GM12878 (cell line): Measurements from ENCODE around the gene ZBTB48. TPM values are rescaled to one million over a fixed set of nuclear protein-coding genes. Genes with fewer than 3 reads are reported as not detected.

ENCODE experiments used
- ATAC-seq: fragments of 200-7000 bp; cut with Tn5 transposase; 3 replicates; pipeline ENCODE4 v1.9.1; 2020; ENCODE audit warnings: mild to moderate bottlenecking, moderate library complexity
- BruUV-seq: library from RNA; stranded (reverse); fragments of 400-500 nt; replicated peaks from 2 replicates; lab custom pipeline; 2021; lab: Mats Ljungman, UMichigan
- CTCF ChIA-PET: fragments of 300-600 bp; sonication (Branson Sonifier 250); formaldehyde crosslinking; extraction: SDS; loops from one replicate; lab custom pipeline; 2021; ENCODE audit warnings: inconsistent platforms; lab: Yijun Ruan, JAX
- POLR2A ChIA-PET: fragments of 350-600 bp; formaldehyde crosslinking; extraction: SDS; loops from one replicate; lab custom pipeline; 2021; ENCODE audit warnings: inconsistent platforms; lab: Charles Lee
- RAD21 ChIA-PET: fragments of 300-600 bp; sonication (Branson Sonifier 250); formaldehyde crosslinking; loops from one replicate; lab custom pipeline; 2023; ENCODE audit warnings: antibody characterized with exemption; ENCODE audit not compliant: unreplicated experiment; lab: Charles Lee
- SMC1A ChIA-PET: fragments of 300-600 bp; sonication (Branson Sonifier 250); formaldehyde crosslinking; loops from one replicate; lab custom pipeline; 2023; ENCODE audit not compliant: unreplicated experiment, uncharacterized antibody; lab: Charles Lee
- DNase-seq: peaks from one replicate; pipeline ENCODE4 v3.0.0-alpha.2; 2011; ENCODE audit warnings: low read depth, low spot score
- FAIRE-seq: peaks from 3 replicates; lab custom pipeline; 2011; peaks lifted over from hg19 to GRCh38; lab: Jason Lieb, UNC
- H2AFZ ChIP-seq: 2 replicates; pipeline ENCODE4 v1.6.0; 2011; ENCODE audit warnings: low read depth, low read length, control low read depth; ENCODE audit not compliant: control insufficient read depth
- H3K27ac ChIP-seq: 2 replicates; pipeline ENCODE4 v1.5.1; 2011; ENCODE audit warnings: control low read depth; ENCODE audit not compliant: control insufficient read depth, insufficient read depth
- H3K27me3 ChIP-seq, 2 experiments: replicated peaks in 1 of 2; 2 replicates each; pipeline versions ENCODE4 v1.6.0 to v1.6.1; 2011; ENCODE audit warnings: low read length in 1 of 2; ENCODE audit not compliant: control insufficient read depth in 2 of 2, insufficient read depth in 2 of 2
- H3K36me3 ChIP-seq, 2 experiments: 2 replicates each; pipeline ENCODE4 v1.5.1; 2011; ENCODE audit warnings: low read length in 1 of 2; ENCODE audit not compliant: control insufficient read depth in 2 of 2, insufficient read depth in 2 of 2
- H3K4me1 ChIP-seq: 2 replicates; pipeline ENCODE4 v1.6.1; 2011; ENCODE audit warnings: mild to moderate bottlenecking, low read length, moderate library complexity, mixed read lengths; ENCODE audit not compliant: control insufficient read depth, insufficient read depth
- H3K4me2 ChIP-seq: 2 replicates; pipeline ENCODE4 v1.6.0; 2011; ENCODE audit warnings: control low read depth; ENCODE audit not compliant: control insufficient read depth, insufficient read depth
- H3K4me3 ChIP-seq: fragments of 200-600 bp; sonication (generic); 2 replicates; pipeline ENCODE4 v1.5.1; 2016
- H3K79me2 ChIP-seq: 2 replicates; pipeline ENCODE4 v1.6.0; 2011; ENCODE audit warnings: low read length; ENCODE audit not compliant: control insufficient read depth, insufficient read depth
- H3K9ac ChIP-seq: 2 replicates; pipeline ENCODE4 v1.8.0; 2011; ENCODE audit warnings: low read length, control low read depth, mixed read lengths; ENCODE audit not compliant: control insufficient read depth, insufficient read depth
- H3K9me3 ChIP-seq: replicated peaks from 3 replicates; pipeline ENCODE4 v1.5.1; 2011; ENCODE audit warnings: mild to moderate bottlenecking, low read length; ENCODE audit not compliant: control insufficient read depth, insufficient read depth
- H4K20me1 ChIP-seq: 2 replicates; pipeline ENCODE4 v1.6.0; 2011; ENCODE audit not compliant: control insufficient read depth, insufficient read depth
- FOXK2 ChIP-seq: fragments of 450-650 bp; IDR thresholded peaks from 2 replicates; pipeline ENCODE4 v1.6.1; 2017; ENCODE audit warnings: mild to moderate bottlenecking, moderate library complexity
- TCF12 ChIP-seq: IDR thresholded peaks from 2 replicates; pipeline ENCODE4 v1.6.1; 2011; ENCODE audit warnings: low read depth, mild to moderate bottlenecking, low read length
- YY1 ChIP-seq: IDR thresholded peaks from 2 replicates; pipeline ENCODE4 v1.6.1; 2011; ENCODE audit warnings: low read depth, mild to moderate bottlenecking, low read length
- whole genome bisulfite sequencing: methylation state at CpG from one replicate; pipeline ENCODE4 v1.1.6; 2016; ENCODE audit warnings: low lambda C conversion rate; ENCODE audit not compliant: insufficient replicate concordance, insufficient coverage; ENCODE audit errors: missing lambda C conversion rate; 5-methylcytosine and 5-hydroxymethylcytosine counted together
- in situ Hi-C: fragments of 300-500 bp; cut with MboI; formaldehyde crosslinking; loops from 9 replicates; pipeline ENCODE4 v1.14.3; 2018; ENCODE audit warnings: mixed read lengths
- intact Hi-C: fragments of 100-400 bp; cut with micrococcal nuclease; formaldehyde crosslinking; loops from one replicate; pipeline ENCODE4 v1.14.2; 2022; ENCODE audit not compliant: unreplicated experiment
- polyA plus RNA-seq, 11 experiments: library from polyadenylated mRNA; depleted of rRNA in 4 of 11; unstranded in 6 of 11; stranded (reverse) in 5 of 11; fragments of >200 nt; fragmentation: Nextera tagmentation in 4 of 11; fragmentation: Illumina TruSeq in 1 of 11; extraction: Ambion mirVana in 4 of 11; extraction: Trizol in 1 of 11; gene quantifications; 1 replicate in 1 of 11; 2 replicates in 10 of 11; pipeline versions ENCODE4 v1.2.1 to v1.2.3, GENCODE V29; 2011 to 2016; ENCODE audit warnings: inconsistent platforms in 2 of 11, missing spikeins in 2 of 11, low read depth in 1 of 11
- total RNA-seq, 4 experiments: library from RNA; depleted of rRNA in 3 of 4; stranded (reverse); fragments of >200 nt in 3 of 4; fragmentation: Illumina TruSeq in 1 of 4; extraction: Trizol in 1 of 4; gene quantifications; 2 replicates each; pipeline versions ENCODE4 v1.2.1 to v1.2.3, GENCODE V29; 2013 to 2021
- TF ChIP-seq, protein P1 (sequence below): IDR thresholded peaks from 2 replicates; pipeline ENCODE4 v1.6.1; 2012; ENCODE audit warnings: low read depth, low read length, improper control_type of control experiment
- TF ChIP-seq, protein P2 (sequence below): fragments of 450-650 bp; conservative IDR thresholded peaks from 2 replicates; pipeline ENCODE4 v1.6.1; 2017; ENCODE audit warnings: mild to moderate bottlenecking, moderate library complexity
- TF ChIP-seq, protein P3 (sequence below): fragments of 450-650 bp; IDR thresholded peaks from 2 replicates; pipeline ENCODE4 v1.6.1; 2017; ENCODE audit warnings: mild to moderate bottlenecking, moderate library complexity
- TF ChIP-seq, protein P4 (sequence below): IDR thresholded peaks from 2 replicates; pipeline ENCODE4 v1.6.1; 2011; ENCODE audit warnings: low read depth, low read length, improper control_type of control experiment, borderline replicate concordance
- TF ChIP-seq, protein P5 (sequence below): fragments of 450-650 bp; IDR thresholded peaks from 2 replicates; pipeline ENCODE4 v1.6.1; 2017; ENCODE audit warnings: low read depth, mild to moderate bottlenecking, moderate library complexity

ZBTB48 gene
- total and polyA plus RNA-seq, 10 of the 15 experiments (the other 5 are each of a cell fraction or from before 2014, with no cell fraction given), result 1.00 to 25.3 (median 16.7) TPM

DNA sequence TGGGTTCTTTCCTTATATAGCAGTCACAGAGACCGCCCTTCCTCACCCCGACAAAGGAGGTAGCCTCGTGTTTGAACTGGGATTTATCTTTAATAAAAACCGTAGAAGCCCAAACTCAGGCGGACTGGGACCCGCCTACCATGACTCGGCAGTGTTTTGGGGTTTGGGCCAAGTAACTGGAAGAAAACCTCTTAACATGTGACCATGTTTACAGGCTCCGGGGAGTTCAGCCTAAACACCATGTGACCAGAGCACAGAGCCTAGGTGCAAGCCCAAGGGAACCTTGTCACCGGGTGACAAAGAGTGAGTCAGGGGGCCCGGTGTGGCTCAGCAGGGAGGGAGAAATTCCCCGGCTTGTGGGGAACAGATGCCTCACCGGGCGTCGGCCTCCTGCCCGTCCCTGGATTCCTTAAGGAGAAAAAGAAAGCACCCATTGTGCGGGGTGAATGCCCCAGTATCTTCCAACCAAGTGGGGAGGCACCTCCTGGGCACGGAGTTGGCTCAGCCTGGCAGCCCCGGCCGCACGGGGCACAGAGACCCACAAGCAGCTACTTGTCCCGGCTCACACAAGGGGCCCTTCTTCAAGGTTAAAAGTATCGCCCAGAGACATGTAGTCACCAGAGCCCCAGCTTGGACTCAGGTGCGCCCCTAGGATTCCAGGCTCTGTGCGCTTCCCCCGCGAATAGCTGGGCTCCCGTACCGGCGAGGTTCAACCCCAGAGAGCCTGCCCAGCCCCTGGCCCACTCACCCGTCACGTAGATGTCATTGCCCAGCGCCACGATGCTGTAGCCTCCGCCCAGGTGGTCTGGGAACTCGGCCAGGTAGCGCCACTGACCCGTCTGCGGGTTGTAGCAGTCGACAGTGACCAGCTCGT lies 21.5 kb downstream of the ZBTB48 start:
- intact Hi-C loops, result no loop called here
- POLR2A ChIA-PET, result interaction anchor here (0.8 to 4.0 kb wide), 10 partner anchors 11 to 48 kb away, joined by 3 to 22 read pairs (median 3); partner anchors contain the start of genes NOL9 and ZBTB48
- Histone ChIP-seq H2AFZ (peak overlapping the region; percentile 70), H3K4me2 (peak overlapping the region; percentile 100), H3K36me3 (peaks cover 2 to 9% of the 10 kb centered on the region in 2 experiments; a peak in 3 of 4 replicates), H3K4me3 (peak overlapping the region; percentile 94), H4K20me1 (no peaks in the 10 kb centered on the region), H3K9me3 (no peaks in the 10 kb centered on the region), H3K27me3 (no peaks in the 10 kb centered on the region), H3K4me1 (peaks cover 13% of the 10 kb centered on the region), H3K27ac (peak overlapping the region; percentile 73), H3K79me2 (peaks cover 36% of the 10 kb centered on the region), H3K9ac (peak overlapping the region; percentile 84)
- in situ Hi-C loops, result no loop called here
- no TSS peak for BruUV-seq
- under 1% methylated on average over 40 of the region's 40 CpGs for WGBS
- SMC1A ChIA-PET, result interaction anchor here (1.0 to 2.1 kb wide), 6 partner anchors 8 to 48 kb away, joined by 3 to 16 read pairs (median 3); partner anchors contain the start of gene ZBTB48
- FAIRE-seq (peak; percentile 27), DNase-seq (no peak), ATAC-seq (peak; percentile 63)
- RAD21 ChIA-PET, result interaction anchor here (0.8 to 3.9 kb wide), 5 partner anchors 20 to 47 kb away, joined by 3 to 38 read pairs (median 3); partner anchors contain the start of genes NOL9, TAS1R1 and ZBTB48
- CTCF ChIA-PET, result interaction anchor here (1.2 to 5.4 kb wide), 3 partner anchors 20 to 111 kb away, joined by 4 to 39 read pairs (median 15); partner anchors contain the start of genes NOL9, TAS1R1 and ZBTB48
- peak; percentile 83 for TF ChIP-seq FOXK2
- TF ChIP-seq, protein P1, sequence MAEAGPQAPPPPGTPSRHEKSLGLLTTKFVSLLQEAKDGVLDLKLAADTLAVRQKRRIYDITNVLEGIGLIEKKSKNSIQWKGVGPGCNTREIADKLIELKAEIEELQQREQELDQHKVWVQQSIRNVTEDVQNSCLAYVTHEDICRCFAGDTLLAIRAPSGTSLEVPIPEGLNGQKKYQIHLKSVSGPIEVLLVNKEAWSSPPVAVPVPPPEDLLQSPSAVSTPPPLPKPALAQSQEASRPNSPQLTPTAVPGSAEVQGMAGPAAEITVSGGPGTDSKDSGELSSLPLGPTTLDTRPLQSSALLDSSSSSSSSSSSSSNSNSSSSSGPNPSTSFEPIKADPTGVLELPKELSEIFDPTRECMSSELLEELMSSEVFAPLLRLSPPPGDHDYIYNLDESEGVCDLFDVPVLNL, result no peak
- TF ChIP-seq, protein P2, sequence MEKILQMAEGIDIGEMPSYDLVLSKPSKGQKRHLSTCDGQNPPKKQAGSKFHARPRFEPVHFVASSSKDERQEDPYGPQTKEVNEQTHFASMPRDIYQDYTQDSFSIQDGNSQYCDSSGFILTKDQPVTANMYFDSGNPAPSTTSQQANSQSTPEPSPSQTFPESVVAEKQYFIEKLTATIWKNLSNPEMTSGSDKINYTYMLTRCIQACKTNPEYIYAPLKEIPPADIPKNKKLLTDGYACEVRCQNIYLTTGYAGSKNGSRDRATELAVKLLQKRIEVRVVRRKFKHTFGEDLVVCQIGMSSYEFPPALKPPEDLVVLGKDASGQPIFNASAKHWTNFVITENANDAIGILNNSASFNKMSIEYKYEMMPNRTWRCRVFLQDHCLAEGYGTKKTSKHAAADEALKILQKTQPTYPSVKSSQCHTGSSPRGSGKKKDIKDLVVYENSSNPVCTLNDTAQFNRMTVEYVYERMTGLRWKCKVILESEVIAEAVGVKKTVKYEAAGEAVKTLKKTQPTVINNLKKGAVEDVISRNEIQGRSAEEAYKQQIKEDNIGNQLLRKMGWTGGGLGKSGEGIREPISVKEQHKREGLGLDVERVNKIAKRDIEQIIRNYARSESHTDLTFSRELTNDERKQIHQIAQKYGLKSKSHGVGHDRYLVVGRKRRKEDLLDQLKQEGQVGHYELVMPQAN, result peak; percentile 59; the same call in 1 of the 2 replicates
- no peak for TF ChIP-seq YY1
- TF ChIP-seq, protein P3, sequence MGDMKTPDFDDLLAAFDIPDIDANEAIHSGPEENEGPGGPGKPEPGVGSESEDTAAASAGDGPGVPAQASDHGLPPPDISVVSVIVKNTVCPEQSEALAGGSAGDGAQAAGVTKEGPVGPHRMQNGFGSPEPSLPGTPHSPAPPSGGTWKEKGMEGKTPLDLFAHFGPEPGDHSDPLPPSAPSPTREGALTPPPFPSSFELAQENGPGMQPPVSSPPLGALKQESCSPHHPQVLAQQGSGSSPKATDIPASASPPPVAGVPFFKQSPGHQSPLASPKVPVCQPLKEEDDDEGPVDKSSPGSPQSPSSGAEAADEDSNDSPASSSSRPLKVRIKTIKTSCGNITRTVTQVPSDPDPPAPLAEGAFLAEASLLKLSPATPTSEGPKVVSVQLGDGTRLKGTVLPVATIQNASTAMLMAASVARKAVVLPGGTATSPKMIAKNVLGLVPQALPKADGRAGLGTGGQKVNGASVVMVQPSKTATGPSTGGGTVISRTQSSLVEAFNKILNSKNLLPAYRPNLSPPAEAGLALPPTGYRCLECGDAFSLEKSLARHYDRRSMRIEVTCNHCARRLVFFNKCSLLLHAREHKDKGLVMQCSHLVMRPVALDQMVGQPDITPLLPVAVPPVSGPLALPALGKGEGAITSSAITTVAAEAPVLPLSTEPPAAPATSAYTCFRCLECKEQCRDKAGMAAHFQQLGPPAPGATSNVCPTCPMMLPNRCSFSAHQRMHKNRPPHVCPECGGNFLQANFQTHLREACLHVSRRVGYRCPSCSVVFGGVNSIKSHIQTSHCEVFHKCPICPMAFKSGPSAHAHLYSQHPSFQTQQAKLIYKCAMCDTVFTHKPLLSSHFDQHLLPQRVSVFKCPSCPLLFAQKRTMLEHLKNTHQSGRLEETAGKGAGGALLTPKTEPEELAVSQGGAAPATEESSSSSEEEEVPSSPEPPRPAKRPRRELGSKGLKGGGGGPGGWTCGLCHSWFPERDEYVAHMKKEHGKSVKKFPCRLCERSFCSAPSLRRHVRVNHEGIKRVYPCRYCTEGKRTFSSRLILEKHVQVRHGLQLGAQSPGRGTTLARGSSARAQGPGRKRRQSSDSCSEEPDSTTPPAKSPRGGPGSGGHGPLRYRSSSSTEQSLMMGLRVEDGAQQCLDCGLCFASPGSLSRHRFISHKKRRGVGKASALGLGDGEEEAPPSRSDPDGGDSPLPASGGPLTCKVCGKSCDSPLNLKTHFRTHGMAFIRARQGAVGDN, result peak; percentile 7; the same call in 1 of the 2 replicates
- TF ChIP-seq, protein P4, sequence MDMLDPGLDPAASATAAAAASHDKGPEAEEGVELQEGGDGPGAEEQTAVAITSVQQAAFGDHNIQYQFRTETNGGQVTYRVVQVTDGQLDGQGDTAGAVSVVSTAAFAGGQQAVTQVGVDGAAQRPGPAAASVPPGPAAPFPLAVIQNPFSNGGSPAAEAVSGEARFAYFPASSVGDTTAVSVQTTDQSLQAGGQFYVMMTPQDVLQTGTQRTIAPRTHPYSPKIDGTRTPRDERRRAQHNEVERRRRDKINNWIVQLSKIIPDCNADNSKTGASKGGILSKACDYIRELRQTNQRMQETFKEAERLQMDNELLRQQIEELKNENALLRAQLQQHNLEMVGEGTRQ, result peak; percentile 77
- TF ChIP-seq, protein P5, sequence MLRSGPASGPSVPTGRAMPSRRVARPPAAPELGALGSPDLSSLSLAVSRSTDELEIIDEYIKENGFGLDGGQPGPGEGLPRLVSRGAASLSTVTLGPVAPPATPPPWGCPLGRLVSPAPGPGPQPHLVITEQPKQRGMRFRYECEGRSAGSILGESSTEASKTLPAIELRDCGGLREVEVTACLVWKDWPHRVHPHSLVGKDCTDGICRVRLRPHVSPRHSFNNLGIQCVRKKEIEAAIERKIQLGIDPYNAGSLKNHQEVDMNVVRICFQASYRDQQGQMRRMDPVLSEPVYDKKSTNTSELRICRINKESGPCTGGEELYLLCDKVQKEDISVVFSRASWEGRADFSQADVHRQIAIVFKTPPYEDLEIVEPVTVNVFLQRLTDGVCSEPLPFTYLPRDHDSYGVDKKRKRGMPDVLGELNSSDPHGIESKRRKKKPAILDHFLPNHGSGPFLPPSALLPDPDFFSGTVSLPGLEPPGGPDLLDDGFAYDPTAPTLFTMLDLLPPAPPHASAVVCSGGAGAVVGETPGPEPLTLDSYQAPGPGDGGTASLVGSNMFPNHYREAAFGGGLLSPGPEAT, result peak; percentile 58; the same call in 1 of the 2 replicates
- TF ChIP-seq TCF12, result 0 out of 2 replicates have a peak, but pooled peaks have one; percentile 3
